Measurements from ENCODE around the gene RPS6KB2. TPM values are rescaled to one million over a fixed set of nuclear protein-coding genes. Genes with fewer than 3 reads are reported as not detected.

The RPS6KB2 gene
- total and polyA plus RNA-seq, 12 donors: 16.3 to 46.3 (median 23.2) TPM

DNA sequence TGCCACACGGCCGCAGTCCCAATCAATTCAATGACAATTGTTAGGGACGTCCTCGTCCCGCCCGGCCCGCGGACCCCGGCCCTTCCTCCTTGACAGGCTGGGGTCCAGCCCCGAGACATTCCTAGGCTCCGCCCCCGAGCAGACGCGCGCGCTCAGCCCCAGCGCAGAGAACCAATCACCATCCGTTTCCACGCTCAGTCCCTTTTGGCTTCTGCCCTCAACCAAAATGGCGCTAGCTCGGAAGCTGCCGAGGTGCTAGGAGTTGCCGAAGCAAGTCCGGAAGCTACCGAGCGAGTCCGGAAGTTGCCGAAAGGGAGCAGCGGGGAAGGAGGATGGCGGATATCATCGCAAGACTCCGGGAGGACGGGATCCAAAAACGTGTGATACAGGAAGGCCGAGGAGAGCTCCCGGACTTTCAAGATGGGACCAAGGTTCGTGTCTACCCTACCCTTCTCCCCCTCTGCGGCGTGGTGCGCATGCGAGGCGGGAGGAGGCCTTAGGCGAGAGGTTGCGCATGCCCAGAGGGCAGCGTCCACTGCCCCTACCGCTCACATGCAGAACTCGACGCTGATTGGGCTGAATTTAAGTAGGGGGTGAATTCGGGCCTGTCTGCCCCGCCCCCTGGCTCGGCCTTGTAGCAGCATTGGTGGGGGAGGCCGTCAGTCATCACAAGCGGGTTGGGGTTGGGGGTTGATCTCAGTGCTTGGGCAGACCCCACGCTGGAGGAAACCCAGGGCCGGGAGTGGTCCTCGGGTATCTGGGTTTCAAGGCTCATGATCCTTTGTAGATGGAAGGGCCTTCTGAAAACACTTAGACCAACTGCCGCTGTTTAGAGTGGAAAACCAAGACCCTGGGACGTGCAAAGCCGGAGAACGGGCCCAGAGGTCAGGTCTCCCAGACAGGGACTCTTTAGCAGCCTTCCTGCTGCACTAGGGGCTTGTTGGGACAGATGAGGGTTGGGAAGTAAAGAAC lies 54.8 kb downstream of the RPS6KB2 start, which contains the start of gene AIP:
Gene AIP (plus strand): TSS at position 200 of the 972 bp plus-strand sequence. CDS start 133 bp downstream, at position 333.
- Histone ChIP-seq H3K36me3 (peaks cover 0 to 20% (median 0%) of the 10 kb centered on the region in 9 donors), H3K9me3 (no peaks in the 10 kb centered on the region), H3K27me3 (peaks cover 0 to 6% (median 0%) of the 10 kb centered on the region in 7 donors), H3K4me3 (peak within 1 kb of the TSS; percentile 29 to 66 (median 55)), H3K27ac (peak within 1 kb of the TSS; percentile 67 to 93 (median 84)), H3K4me1 (peaks cover 8 to 48% (median 23%) of the 10 kb centered on the region in 9 donors)
- WGBS, 2 donors: 9 to 11% methylated on average over 53 to 60 of the region's 60 CpGs
- peak; percentile 98 to 99 (median 98) for ATAC-seq
- TF ChIP-seq CTCF (IDR thresholded peaks at IDR 0.05): peak in 5 of 9 donors; percentile 20 to 38 (median 33)
- peak; percentile 97 to 98 for DNase-seq
- intact Hi-C loops (cut with DNase I): loop anchor here in 2 of 10 donors (2.0 to 5.0 kb wide), 2 partner anchors 24 to 81 kb away; partner anchors contain the start of genes PPP1CA (in 1 of the 2) and TBC1D10C (in 1 of the 2)

GRCh38 chr11:67483831-67484665 lies 55.8 kb downstream of the RPS6KB2 start:
- peaks cover 8 to 48% (median 23%) of the 10 kb centered on the region in 9 donors for H3K4me1 ChIP-seq
- peak overlapping the region in 6 of 10 donors; percentile 77 to 93 (median 87) for H3K27ac ChIP-seq
- WGBS, 2 donors: 88 to 90% methylated on average over 16 of the region's 16 CpGs
- intact Hi-C loops (cut with DNase I): loop anchor here in 2 of 10 donors (2.0 to 5.0 kb wide), 2 partner anchors 23 to 82 kb away; partner anchors contain the start of genes PPP1CA (in 1 of the 2) and TBC1D10C (in 1 of the 2)
- DNase-seq: no peak
- H3K36me3 ChIP-seq: peaks cover 0 to 24% (median 3%) of the 10 kb centered on the region in 9 donors
- no peaks in the 10 kb centered on the region for H3K9me3 ChIP-seq
- no peak for TF ChIP-seq CTCF (IDR thresholded peaks at IDR 0.05)
- no peak for ATAC-seq
- peaks cover 0 to 6% (median 0%) of the 10 kb centered on the region in 7 donors for H3K27me3 ChIP-seq
- H3K4me3 ChIP-seq: peak overlapping the region in 8 of 10 donors; percentile 50 to 66 (median 60)

DNA sequence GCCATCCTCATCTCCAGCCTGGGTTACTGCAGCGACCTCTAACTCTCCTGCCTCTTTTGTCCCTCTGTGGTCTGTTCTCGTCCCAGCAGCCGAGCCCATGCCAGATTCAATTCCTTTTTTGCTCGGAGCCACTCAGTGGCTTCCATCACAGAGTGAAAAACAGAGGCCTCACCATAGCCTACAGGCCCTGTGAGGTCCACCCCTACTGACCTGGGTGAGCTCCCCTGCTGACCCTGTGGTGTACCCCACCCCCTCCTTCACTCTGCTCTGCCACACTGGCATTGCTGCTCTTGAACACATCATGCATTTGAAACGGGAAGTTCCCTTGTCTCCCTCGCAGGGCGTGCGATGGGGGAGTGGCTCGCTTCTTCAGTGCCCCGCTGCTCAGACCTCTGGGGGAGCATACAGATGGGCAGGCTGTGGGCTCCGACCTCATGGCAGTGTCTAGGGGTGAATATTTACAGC lies 56.6 kb downstream of the RPS6KB2 start:
- intact Hi-C loops (cut with DNase I): loop anchor here in 1 of 10 donors (5.0 kb wide), 1 partner anchor 83 kb away; the partner anchor contains the start of genes PPP1CA and TBC1D10C
- Histone ChIP-seq H3K9me3 (no peaks in the 10 kb centered on the region), H3K27ac (peak overlapping the region in 1 of 10 donors; percentile 93), H3K4me3 (peak overlapping the region in 1 of 10 donors; percentile 27), H3K4me1 (peaks cover 8 to 48% (median 23%) of the 10 kb centered on the region in 9 donors), H3K36me3 (peaks cover 0 to 33% (median 8%) of the 10 kb centered on the region in 9 donors), H3K27me3 (no peaks in the 10 kb centered on the region)
- 77 to 79% methylated on average over 11 of the region's 11 CpGs for WGBS, 2 donors
- no peak for DNase-seq
- TF ChIP-seq CTCF (IDR thresholded peaks at IDR 0.05): no peak
- ATAC-seq: no peak

Other genes starting within 250 kb of the RPS6KB2 start
- 10 to 100 TPM; 34.2 to 60.9 (median 44.0) TPM for gene GRK2, start 162.0 kb upstream of the RPS6KB2 start, total RNA-seq
- gene GRK2, start 162.0 kb upstream of the RPS6KB2 start, polyA plus RNA-seq: 10 to 100 TPM; 48.0 to 65.0 TPM
- 10 to 100 TPM in 6 of 10 donors, 1 to 10 TPM in 4; 7.9 to 21.0 (median 12.3) TPM for gene ANKRD13D, start 139.2 kb upstream of the RPS6KB2 start, total RNA-seq
- 10 to 100 TPM; 14.2 to 39.4 TPM for gene ANKRD13D, start 139.2 kb upstream of the RPS6KB2 start, polyA plus RNA-seq
- gene SSH3, start 125.0 kb upstream of the RPS6KB2 start, total RNA-seq: 10 to 100 TPM; 11.9 to 21.2 (median 15.6) TPM
- 10 to 100 TPM in 1 of 2 donors, 1 to 10 TPM in 1; 7.8 to 15.5 TPM for gene SSH3, start 125.0 kb upstream of the RPS6KB2 start, polyA plus RNA-seq
- 10 to 100 TPM; 30.4 to 80.1 (median 39.6) TPM for gene POLD4, start 74.9 kb upstream of the RPS6KB2 start, total RNA-seq
- 100 to 1,000 TPM in 1 of 2 donors, 10 to 100 TPM in 1; 66.6 to 214 TPM for gene POLD4, start 74.9 kb upstream of the RPS6KB2 start, polyA plus RNA-seq
- gene CLCF1, start 54.9 kb upstream of the RPS6KB2 start, total RNA-seq: 1 to 10 TPM in 6 of 10 donors, under 1 TPM in 4; 0.31 to 2.2 (median 1.0) TPM
- gene CLCF1, start 54.9 kb upstream of the RPS6KB2 start, polyA plus RNA-seq: 10 to 100 TPM in 1 of 2 donors, 1 to 10 TPM in 1; 2.6 to 12.3 TPM
- 10 to 100 TPM in 1 of 10 donors, 1 to 10 TPM in 9; 4.8 to 13.8 (median 6.4) TPM for gene RAD9A, start 36.5 kb upstream of the RPS6KB2 start, total RNA-seq
- 10 to 100 TPM in 1 of 2 donors, 1 to 10 TPM in 1; 9.9 to 15.0 TPM for gene RAD9A, start 36.5 kb upstream of the RPS6KB2 start, polyA plus RNA-seq
- gene PPP1CA, start 26.6 kb upstream of the RPS6KB2 start, total RNA-seq: 100 to 1,000 TPM in 7 of 10 donors, 10 to 100 TPM in 3; 92.0 to 143 (median 103) TPM
- 100 to 1,000 TPM in 1 of 2 donors, 10 to 100 TPM in 1; 80.2 to 186 TPM for gene PPP1CA, start 26.6 kb upstream of the RPS6KB2 start, polyA plus RNA-seq
- gene TBC1D10C, start 24.4 kb upstream of the RPS6KB2 start, total RNA-seq: 1 to 10 TPM in 2 of 10 donors, under 1 TPM in 8; 0.26 to 7.1 (median 0.65) TPM
- 1 to 10 TPM in 1 of 2 donors, under 1 TPM in 1; 0.62 to 1.4 TPM for gene TBC1D10C, start 24.4 kb upstream of the RPS6KB2 start, polyA plus RNA-seq
- gene CARNS1, start 12.8 kb upstream of the RPS6KB2 start, total RNA-seq: 10 to 100 TPM in 9 of 10 donors, 1 to 10 TPM in 1; 6.1 to 26.6 (median 19.0) TPM
- gene CARNS1, start 12.8 kb upstream of the RPS6KB2 start, polyA plus RNA-seq: 10 to 100 TPM in 1 of 2 donors, under 1 TPM in 1; 0.55 to 10.9 TPM
- 10 to 100 TPM in 1 of 10 donors, 1 to 10 TPM in 3, under 1 TPM in 4, not detected in 2; 0.42 to 10.1 (median 0.96) TPM for gene PTPRCAP, start 9.2 kb downstream of the RPS6KB2 start, total RNA-seq
- 1 to 10 TPM; 1.7 to 3.1 TPM for gene PTPRCAP, start 9.2 kb downstream of the RPS6KB2 start, polyA plus RNA-seq
- gene CORO1B, start 15.0 kb downstream of the RPS6KB2 start, total RNA-seq: 10 to 100 TPM; 12.2 to 38.7 (median 19.6) TPM
- 10 to 100 TPM; 29.1 to 42.3 TPM for gene CORO1B, start 15.0 kb downstream of the RPS6KB2 start, polyA plus RNA-seq
- gene GPR152, start 24.2 kb downstream of the RPS6KB2 start, total RNA-seq: not detected
- gene GPR152, start 24.2 kb downstream of the RPS6KB2 start, polyA plus RNA-seq: not detected
- 1 to 10 TPM in 2 of 10 donors, under 1 TPM in 7, not detected in 1; 0.17 to 1.5 (median 0.70) TPM for gene CABP4, start 26.9 kb downstream of the RPS6KB2 start, total RNA-seq
- 1 to 10 TPM in 1 of 2 donors, under 1 TPM in 1; 0.39 to 1.5 TPM for gene CABP4, start 26.9 kb downstream of the RPS6KB2 start, polyA plus RNA-seq
- gene TMEM134, start 40.8 kb downstream of the RPS6KB2 start, total RNA-seq: 100 to 1,000 TPM in 1 of 10 donors, 10 to 100 TPM in 9; 69.8 to 104 (median 81.2) TPM
- 10 to 100 TPM; 78.0 to 94.4 TPM for gene TMEM134, start 40.8 kb downstream of the RPS6KB2 start, polyA plus RNA-seq
- gene AIP, start 54.5 kb downstream of the RPS6KB2 start, total RNA-seq: 10 to 100 TPM; 37.5 to 63.0 (median 49.8) TPM
- gene AIP, start 54.5 kb downstream of the RPS6KB2 start, polyA plus RNA-seq: 100 to 1,000 TPM in 1 of 2 donors, 10 to 100 TPM in 1; 74.8 to 104 TPM
- gene PITPNM1, start 76.9 kb downstream of the RPS6KB2 start, total RNA-seq: 10 to 100 TPM; 21.3 to 68.9 (median 28.8) TPM
- 10 to 100 TPM; 24.9 to 40.1 TPM for gene PITPNM1, start 76.9 kb downstream of the RPS6KB2 start, polyA plus RNA-seq
- 10 to 100 TPM; 29.3 to 94.1 (median 53.4) TPM for gene CDK2AP2, start 79.7 kb downstream of the RPS6KB2 start, total RNA-seq
- gene CDK2AP2, start 79.7 kb downstream of the RPS6KB2 start, polyA plus RNA-seq: 100 to 1,000 TPM in 1 of 2 donors, 10 to 100 TPM in 1; 80.0 to 602 TPM
- gene CABP2, start 95.0 kb downstream of the RPS6KB2 start, total RNA-seq: not detected
- not detected for gene CABP2, start 95.0 kb downstream of the RPS6KB2 start, polyA plus RNA-seq
- 100 to 1,000 TPM; 249 to 430 (median 303) TPM for gene GSTP1, start 155.3 kb downstream of the RPS6KB2 start, total RNA-seq
- 100 to 1,000 TPM; 462 to 642 TPM for gene GSTP1, start 155.3 kb downstream of the RPS6KB2 start, polyA plus RNA-seq
- 100 to 1,000 TPM; 406 to 712 (median 638) TPM for gene NDUFV1, start 178.4 kb downstream of the RPS6KB2 start, total RNA-seq
- 100 to 1,000 TPM; 295 to 387 TPM for gene NDUFV1, start 178.4 kb downstream of the RPS6KB2 start, polyA plus RNA-seq
- 10 to 100 TPM; 40.5 to 93.4 (median 51.7) TPM for gene NUDT8, start 201.4 kb downstream of the RPS6KB2 start, total RNA-seq
- 100 to 1,000 TPM in 1 of 2 donors, 10 to 100 TPM in 1; 48.1 to 107 TPM for gene NUDT8, start 201.4 kb downstream of the RPS6KB2 start, polyA plus RNA-seq
- gene TBX10, start 211.3 kb downstream of the RPS6KB2 start, total RNA-seq: under 1 TPM in 3 of 10 donors, not detected in 7; 0.17 to 0.44 (median 0.28) TPM
- gene TBX10, start 211.3 kb downstream of the RPS6KB2 start, polyA plus RNA-seq: not detected
- not detected for gene ACY3, start 222.2 kb downstream of the RPS6KB2 start, total RNA-seq
- gene ACY3, start 222.2 kb downstream of the RPS6KB2 start, polyA plus RNA-seq: not detected
- gene ALDH3B2, start 246.1 kb downstream of the RPS6KB2 start, total RNA-seq: not detected
- under 1 TPM in 1 of 2 donors, not detected in 1; 0.03 TPM for gene ALDH3B2, start 246.1 kb downstream of the RPS6KB2 start, polyA plus RNA-seq

Measured in heart right ventricle (tissue), 16 donors.